ENCODE results near the gene ASB1.
"Not testable (repeated sequence)": the region's sequence is repeated elsewhere in the genome, so short reads cannot be mapped to it uniquely, and the experiment has no call there.

ASB1 gene

DNA sequence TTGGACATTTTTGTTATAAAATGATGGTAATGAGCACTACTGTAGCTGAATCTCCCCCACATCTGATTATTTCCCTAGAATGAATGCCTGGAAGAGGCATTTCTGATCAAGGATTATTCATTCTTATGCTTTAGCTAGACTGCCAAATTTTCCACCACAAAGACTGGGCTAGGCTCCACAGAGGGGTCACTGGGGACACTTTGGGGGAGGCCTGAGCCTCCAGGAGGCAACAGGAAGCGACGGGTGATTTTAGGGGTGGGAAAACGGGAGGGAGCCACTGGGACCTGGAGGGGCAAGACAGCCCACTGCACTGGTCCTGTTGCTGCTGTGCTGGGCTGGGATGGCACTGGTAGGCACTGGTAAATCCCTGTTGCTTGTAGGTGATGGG is 2.4 kb upstream of the ASB1 start:
- DNase-seq = no peak

- no peak for DNase-seq
Measured at GRCh38 chr2:238425505-238425978, 1.2 kb upstream of the ASB1 start.

- DNase-seq = no peak
Measured at GRCh38 chr2:238425979-238426567, 654 bp upstream of the ASB1 start.

GRCh38 chr2:238427435-238428162 is 872 bp downstream of the ASB1 start:
- DNase-seq = no peak

- DNase-seq = no peak
Measured at GRCh38 chr2:238428866-238429265, 2.1 kb downstream of the ASB1 start.

GRCh38 chr2:238430781-238431180 is 4.1 kb downstream of the ASB1 start:
- no peak for DNase-seq

- no peak for DNase-seq
Measured at GRCh38 chr2:238431456-238431855, 4.7 kb downstream of the ASB1 start.

DNA sequence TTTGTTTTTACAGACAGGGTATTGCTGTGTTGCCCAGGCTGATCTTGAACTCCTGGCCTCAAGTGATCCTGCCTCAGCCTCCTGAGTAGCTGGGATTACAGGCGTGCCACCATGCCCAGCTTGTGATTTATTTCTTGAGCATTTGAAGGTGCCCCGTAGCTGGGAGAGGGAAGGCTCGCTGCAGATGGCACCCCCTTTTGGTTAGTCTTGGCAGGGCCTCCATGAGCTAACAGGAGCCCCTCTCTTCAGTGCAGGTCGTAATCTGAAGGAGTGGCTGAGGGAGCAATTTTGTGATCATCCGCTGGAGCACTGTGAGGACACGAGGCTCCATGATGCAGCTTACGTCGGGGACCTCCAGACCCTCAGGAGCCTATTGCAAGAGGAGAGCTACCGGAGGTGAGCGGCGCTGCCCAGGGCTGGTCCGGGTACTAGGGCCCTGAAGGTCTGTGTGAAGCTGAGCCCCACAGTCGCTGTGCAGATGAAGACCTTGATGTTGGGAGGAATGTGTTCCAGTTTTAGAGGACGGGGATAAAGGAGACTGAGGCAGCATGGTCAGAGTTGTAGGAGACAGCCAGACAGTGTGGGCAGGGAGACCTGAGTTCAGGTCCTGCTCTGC is 6.7 kb downstream of the ASB1 start:
- no peak for DNase-seq

GRCh38 chr2:238433941-238434845 is 7.5 kb downstream of the ASB1 start:
- DNase-seq = no peak

GRCh38 chr2:238434846-238435751 is 8.4 kb downstream of the ASB1 start:
- no peak for DNase-seq

DNA sequence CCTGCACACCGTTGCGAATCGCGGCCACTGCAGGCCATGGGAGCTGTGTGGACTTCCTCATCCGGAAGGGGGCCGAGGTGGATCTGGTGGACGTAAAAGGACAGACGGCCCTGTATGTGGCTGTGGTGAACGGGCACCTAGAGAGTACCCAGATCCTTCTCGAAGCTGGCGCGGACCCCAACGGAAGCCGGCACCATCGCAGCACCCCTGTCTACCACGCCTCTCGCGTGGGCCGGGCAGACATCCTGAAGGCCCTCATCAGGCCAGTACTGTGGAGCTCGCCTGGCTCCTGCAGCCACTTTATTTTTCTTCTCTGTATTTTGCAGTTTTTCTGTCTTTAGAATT is 9.0 kb downstream of the ASB1 start:
- no peak for DNase-seq

DNA sequence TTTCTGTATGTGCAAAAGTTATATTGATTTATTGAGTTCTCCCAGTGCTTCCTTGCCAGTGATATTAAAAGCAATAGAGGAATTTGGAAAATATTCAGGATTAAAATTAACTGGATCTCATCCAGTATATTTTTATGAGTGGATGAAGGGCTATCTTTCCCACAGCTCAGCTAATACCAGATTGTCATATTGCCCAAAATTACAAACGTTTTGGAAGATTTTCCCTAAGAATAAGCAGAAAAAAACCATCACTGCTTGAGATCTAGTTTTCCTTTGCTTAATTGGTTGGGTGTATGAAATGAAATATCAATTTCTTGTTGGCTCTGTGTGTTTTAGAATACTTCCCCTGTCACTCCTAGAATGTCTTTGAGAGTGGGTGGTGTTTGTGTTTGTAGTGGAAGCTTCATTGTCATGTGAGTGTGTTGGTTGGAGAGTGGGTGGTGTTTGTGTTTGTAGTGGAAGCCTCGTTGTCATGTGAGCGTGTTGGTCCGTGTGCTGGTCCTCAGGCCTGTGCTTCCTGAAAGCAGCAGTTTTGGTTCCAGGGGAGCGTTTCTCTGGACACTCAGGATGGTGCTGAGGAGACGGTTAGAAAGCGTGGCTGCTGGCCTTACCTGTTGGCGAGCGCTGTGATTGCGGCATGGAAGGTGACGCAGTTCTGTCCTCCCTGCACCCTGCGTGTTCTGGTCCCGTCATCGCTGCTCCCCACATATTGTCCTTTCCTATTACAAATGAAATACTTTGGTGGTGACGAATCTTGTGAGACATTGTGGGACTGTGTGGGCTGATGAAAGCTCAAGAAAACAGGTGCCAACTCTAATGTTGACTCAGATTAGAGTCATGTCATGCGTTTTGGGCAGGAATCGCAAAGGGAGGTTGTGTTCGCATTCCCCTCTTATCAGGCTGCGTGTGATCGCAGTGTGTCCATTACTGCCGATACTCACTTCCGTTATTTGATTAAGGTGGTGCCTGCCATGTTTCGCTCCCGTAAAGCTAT is 12.4 kb downstream of the ASB1 start:
- peak; percentile 59 for DNase-seq

GRCh38 chr2:238439917-238440316 is 13.2 kb downstream of the ASB1 start:
- no peak for DNase-seq

DNA sequence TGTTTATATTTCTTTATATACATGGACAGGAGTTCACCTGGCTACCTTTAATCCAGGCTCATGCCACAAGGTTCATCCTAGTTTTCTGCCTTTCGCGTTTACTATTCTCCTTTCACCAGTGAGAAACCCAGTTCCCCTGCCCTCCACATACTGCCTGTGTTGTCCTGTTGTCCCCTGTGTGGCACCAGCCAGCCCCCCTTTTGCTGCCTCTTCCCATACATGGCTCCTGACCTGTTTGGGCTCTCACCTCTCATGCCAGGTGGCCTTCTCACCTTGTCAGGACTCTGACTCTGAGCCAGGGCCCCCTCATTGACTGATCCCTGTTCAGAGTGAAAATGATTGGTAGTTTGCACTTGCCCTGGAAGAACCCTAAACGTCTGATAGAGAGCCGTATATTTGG is 13.6 kb downstream of the ASB1 start:
- DNase-seq = no peak

DNA sequence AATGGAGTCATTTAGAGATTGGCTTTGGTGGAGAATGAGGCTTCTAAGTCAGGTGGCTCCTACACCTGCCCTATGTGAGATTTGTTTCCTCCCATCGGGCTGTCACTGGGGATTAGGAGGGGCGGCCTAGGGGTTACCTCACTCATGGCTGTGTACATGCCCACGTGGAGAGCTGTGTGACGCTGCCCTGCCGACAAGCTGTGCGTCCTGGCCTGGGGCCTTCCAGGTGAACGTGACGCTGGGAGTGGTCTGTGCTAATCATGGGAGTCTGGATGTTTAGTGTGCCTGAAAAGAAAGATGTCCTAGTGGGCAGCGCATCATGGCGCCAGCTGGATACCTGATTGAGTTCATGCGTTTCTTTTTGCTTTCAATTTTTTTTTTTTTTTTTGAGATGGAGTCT is 14.0 kb downstream of the ASB1 start:
- no peak for DNase-seq

GRCh38 chr2:238441262-238442114 is 14.8 kb downstream of the ASB1 start:
- DNase-seq = no peak

GRCh38 chr2:238442257-238442656 is 15.5 kb downstream of the ASB1 start:
- DNase-seq = not testable (repeated sequence)

GRCh38 chr2:238444242-238444641 is 17.5 kb downstream of the ASB1 start:
- no peak for DNase-seq

DNA sequence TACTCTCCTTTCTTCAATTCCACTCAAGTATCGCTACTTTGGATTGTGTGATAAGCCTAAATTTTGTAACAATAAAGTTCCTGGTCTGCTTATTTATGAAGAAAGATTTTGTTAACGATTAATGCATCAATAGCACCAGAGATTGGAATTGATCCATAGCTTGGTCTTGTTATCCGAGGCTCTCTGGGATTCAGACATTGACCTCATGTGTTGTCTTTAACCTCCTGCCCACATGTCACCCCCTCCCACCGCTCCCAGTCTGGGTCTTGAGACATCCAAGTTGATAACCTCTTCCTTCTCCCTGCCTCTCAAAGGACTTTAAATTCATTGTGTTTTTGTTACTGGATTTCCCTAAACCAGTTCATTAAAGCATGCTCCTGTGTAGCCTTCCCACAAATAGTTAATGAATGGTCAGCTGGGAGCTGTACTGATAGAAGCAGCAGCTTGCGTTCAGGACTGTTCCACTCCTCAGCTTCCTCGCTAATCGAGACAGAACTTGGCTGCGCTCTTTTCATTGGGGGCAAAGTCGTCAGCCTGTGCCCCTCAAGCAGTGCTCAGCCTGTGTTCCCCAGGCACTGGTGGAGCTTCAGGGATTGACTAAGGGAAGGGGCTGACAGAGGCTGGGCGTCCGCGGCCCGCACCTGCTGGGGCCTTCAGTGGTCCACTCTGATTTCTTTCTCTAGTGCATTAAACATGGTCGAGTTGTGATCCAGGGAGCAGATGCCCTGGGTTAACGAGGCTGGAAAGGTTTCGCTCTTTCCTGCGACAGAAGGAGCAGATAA is 18.9 kb downstream of the ASB1 start:
- DNase-seq = no peak
